SK-N-SH (cell line): Measurements from ENCODE around the gene GABRR2. TPM values are rescaled to one million over a fixed set of nuclear protein-coding genes. Genes with fewer than 3 reads are reported as not detected.
A peak's percentile ranks its signal among the peaks of the same experiment; 100 is the strongest.

ENCODE experiments used
- CTCF ChIA-PET: fragments of 300-600, 350-600 bp; formaldehyde crosslinking; extraction: SDS; loops from one replicate; lab custom pipeline; 2021; lab: Yijun Ruan, JAX
- POLR2A ChIA-PET: fragments of 350-600 bp; sonication (Branson Sonifier 250); formaldehyde crosslinking; extraction: SDS; loops from one replicate; lab custom pipeline; 2020; ENCODE audit warnings: antibody characterized with exemption, inconsistent platforms; lab: Yijun Ruan, JAX
- DNase-seq: peaks from one replicate; pipeline ENCODE4 v3.0.0; 2012
- H2AFZ ChIP-seq: fragments of 200-600 bp; sonication (generic); 2 replicates; pipeline ENCODE4 v1.8.1; 2016; ENCODE audit warnings: antibody characterized with exemption, mild to moderate bottlenecking, low read depth
- H3F3A ChIP-seq: fragments of 200-600 bp; sonication (generic); replicated peaks from 2 replicates; pipeline ENCODE3; 2016; ENCODE audit warnings: antibody characterized with exemption, mild to moderate bottlenecking; ENCODE audit not compliant: insufficient read depth
- H3K27ac ChIP-seq, 2 experiments: fragments of 200-500 bp in 1 of 2; fragments of 200-600 bp in 1 of 2; sonication (Bioruptor generic) in 1 of 2; sonication (generic), shearing (Covaris generic) in 1 of 2; 2 replicates each; pipeline versions ENCODE4 v1.5.1 to v1.6.1; 2014 to 2016; ENCODE audit warnings: low read depth in 2 of 2, inconsistent platforms in 1 of 2, low read length in 1 of 2, mild to moderate bottlenecking in 1 of 2, mixed read lengths in 1 of 2
- H3K27me3 ChIP-seq: fragments of 200-600 bp; sonication (generic), shearing (Covaris generic); 2 replicates; pipeline ENCODE4 v1.6.1; 2016; ENCODE audit warnings: mixed run types; ENCODE audit not compliant: insufficient read depth
- H3K36me3 ChIP-seq, 2 experiments: fragments of 200-500 bp in 1 of 2; fragments of 200-600 bp in 1 of 2; sonication (Bioruptor generic) in 1 of 2; sonication (generic) in 1 of 2; replicated peaks in 1 of 2; 2 replicates each; pipeline versions ENCODE3 to v1.5.1; 2014 to 2016; ENCODE audit warnings: low read length in 1 of 2, mild to moderate bottlenecking in 1 of 2; ENCODE audit not compliant: insufficient read depth in 2 of 2, control insufficient read depth in 1 of 2
- H3K4me1 ChIP-seq, 2 experiments: fragments of 200-500 bp in 1 of 2; fragments of 200-600 bp in 1 of 2; sonication (Bioruptor generic) in 1 of 2; sonication (generic), shearing (Covaris generic) in 1 of 2; 2 replicates each; pipeline versions ENCODE4 v1.5.1 to v1.6.1; 2014 to 2016; ENCODE audit warnings: low read depth in 1 of 2, low read length in 1 of 2, mixed run types in 1 of 2; ENCODE audit not compliant: insufficient read depth in 2 of 2, control insufficient read depth in 1 of 2
- H3K4me2 ChIP-seq: fragments of 200-600 bp; sonication (generic), shearing (Covaris generic); 2 replicates; pipeline ENCODE4 v1.6.1; 2017; ENCODE audit warnings: mixed run types
- H3K4me3 ChIP-seq, 2 experiments: fragments of 200-500 bp in 1 of 2; fragments of 200-600 bp in 1 of 2; sonication (Bioruptor generic) in 1 of 2; sonication (generic), shearing (Covaris generic) in 1 of 2; 2 replicates each; pipeline versions ENCODE4 v1.5.1 to v1.8.1; 2014 to 2016; ENCODE audit warnings: low read depth in 2 of 2, inconsistent platforms in 1 of 2, low read length in 1 of 2, mild to moderate bottlenecking in 1 of 2, mixed read lengths in 1 of 2, moderate library complexity in 1 of 2
- H3K79me2 ChIP-seq: fragments of 200-600 bp; sonication (generic); 2 replicates; pipeline ENCODE4 v1.8.1; 2017; ENCODE audit warnings: mild to moderate bottlenecking; ENCODE audit not compliant: insufficient read depth
- H3K9ac ChIP-seq: fragments of 200-600 bp; sonication (generic); 2 replicates; pipeline ENCODE4 v1.6.1; 2017; ENCODE audit warnings: mixed run types
- H3K9me2 ChIP-seq: fragments of 200-600 bp; sonication (generic); 2 replicates; pipeline ENCODE4 v1.6.1; 2017; ENCODE audit warnings: mixed run types
- H3K9me3 ChIP-seq: fragments of 200-600 bp; sonication (generic); 2 replicates; pipeline ENCODE4 v1.6.1; 2017; ENCODE audit warnings: mixed run types, mild to moderate bottlenecking, moderate library complexity
- H4K20me1 ChIP-seq: fragments of 200-600 bp; sonication (generic); 2 replicates; pipeline ENCODE4 v1.6.1; 2017; ENCODE audit warnings: mild to moderate bottlenecking, mixed run types; ENCODE audit not compliant: insufficient read depth
- ELF1 ChIP-seq: IDR thresholded peaks from 2 replicates; pipeline ENCODE4 v1.4.0; 2012
- EZH2phosphoT487 ChIP-seq: fragments of 200-600 bp; sonication (generic); IDR thresholded peaks from 2 replicates; pipeline ENCODE4 v1.6.1; 2017; ENCODE audit warnings: low read depth, mixed run types, mild to moderate bottlenecking, antibody characterized with exemption, moderate library complexity, borderline replicate concordance
- FOSL2 ChIP-seq: IDR thresholded peaks from 2 replicates; pipeline ENCODE4 v1.4.0; 2012; ENCODE audit warnings: low read depth, mild to moderate bottlenecking, moderate library complexity, borderline replicate concordance
- IRF3 ChIP-seq: fragments of 150-350 bp; IDR thresholded peaks from 2 replicates; pipeline ENCODE4 v1.6.1; 2016; ENCODE audit warnings: mild to moderate bottlenecking, low read depth, low read length
- MAX ChIP-seq: IDR thresholded peaks from 2 replicates; pipeline ENCODE4 v1.4.0; 2012; ENCODE audit warnings: low read depth
- NFIC ChIP-seq: IDR thresholded peaks from 2 replicates; pipeline ENCODE4 v1.4.0; 2012; ENCODE audit warnings: borderline replicate concordance
- RCOR1 ChIP-seq: fragments of 150-350 bp; IDR thresholded peaks from 2 replicates; pipeline ENCODE4 v1.6.1; 2017; ENCODE audit warnings: antibody characterized with exemption, low read length
- RXRA ChIP-seq: IDR thresholded peaks from 2 replicates; pipeline ENCODE4 v1.4.0; 2012; ENCODE audit warnings: low read depth, mild to moderate bottlenecking, borderline replicate concordance
- SMC3 ChIP-seq: IDR thresholded peaks from 2 replicates; pipeline ENCODE4 v1.6.1; 2012; ENCODE audit warnings: low read depth, low read length, improper control_type of control experiment
- WGBS: methylation state at CpG from one replicate; pipeline ENCODE4 v1.1.6; 2017; ENCODE audit warnings: low lambda C conversion rate; 5-methylcytosine and 5-hydroxymethylcytosine counted together
- polyA plus RNA-seq, 3 experiments: library from polyadenylated mRNA; depleted of rRNA; stranded (reverse); fragments of >200 nt; gene quantifications; 2 replicates each; pipeline ENCODE4 v1.2.3, GENCODE V29; 2012
- TF ChIP-seq, protein P1 (sequence below): IDR thresholded peaks from 2 replicates; pipeline ENCODE4 v1.4.0; 2012; ENCODE audit warnings: low read depth, borderline replicate concordance
- TF ChIP-seq, protein P2 (sequence below): fragments of 150-350 bp; IDR thresholded peaks from 2 replicates; pipeline ENCODE4 v1.6.1; 2017; ENCODE audit warnings: antibody characterized with exemption, low read length, low read depth, borderline replicate concordance

GABRR2 gene
- polyA plus RNA-seq, 1 of the 3 experiments (the other 2 are of a cell fraction) = 0.18 TPM

- TF ChIP-seq RXRA (no peak), IRF3 (no peak), EZH2phosphoT487 (no peak), MAX (no peak)
- TF ChIP-seq, protein P1, sequence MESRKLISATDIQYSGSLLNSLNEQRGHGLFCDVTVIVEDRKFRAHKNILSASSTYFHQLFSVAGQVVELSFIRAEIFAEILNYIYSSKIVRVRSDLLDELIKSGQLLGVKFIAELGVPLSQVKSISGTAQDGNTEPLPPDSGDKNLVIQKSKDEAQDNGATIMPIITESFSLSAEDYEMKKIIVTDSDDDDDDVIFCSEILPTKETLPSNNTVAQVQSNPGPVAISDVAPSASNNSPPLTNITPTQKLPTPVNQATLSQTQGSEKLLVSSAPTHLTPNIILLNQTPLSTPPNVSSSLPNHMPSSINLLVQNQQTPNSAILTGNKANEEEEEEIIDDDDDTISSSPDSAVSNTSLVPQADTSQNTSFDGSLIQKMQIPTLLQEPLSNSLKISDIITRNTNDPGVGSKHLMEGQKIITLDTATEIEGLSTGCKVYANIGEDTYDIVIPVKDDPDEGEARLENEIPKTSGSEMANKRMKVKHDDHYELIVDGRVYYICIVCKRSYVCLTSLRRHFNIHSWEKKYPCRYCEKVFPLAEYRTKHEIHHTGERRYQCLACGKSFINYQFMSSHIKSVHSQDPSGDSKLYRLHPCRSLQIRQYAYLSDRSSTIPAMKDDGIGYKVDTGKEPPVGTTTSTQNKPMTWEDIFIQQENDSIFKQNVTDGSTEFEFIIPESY = no peak
Measured at GRCh38 chr6:89361171-89361570, 46.1 kb upstream of the GABRR2 start (continued).

GRCh38 chr6:89360415-89360999 lies 45.4 kb upstream of the GABRR2 start:
- no peaks in the 10 kb centered on the region; a peak in 1 of 4 replicates for H3K4me1 ChIP-seq
- no peaks in the 10 kb centered on the region for H3K9me2 ChIP-seq
- H4K20me1 ChIP-seq = no peaks in the 10 kb centered on the region
- no peaks in the 10 kb centered on the region for H3K79me2 ChIP-seq
- no peaks in the 10 kb centered on the region for H3K36me3 ChIP-seq
- 70% methylated on average over 2 of the region's 2 CpGs for WGBS
- POLR2A ChIA-PET = interaction anchor here (0.9 kb wide), 1 partner anchor 15 kb away, joined by 3 read pairs; no protein-coding TSS in a partner anchor
- DNase-seq = no peak
- no peak overlapping the region for H3K4me2 ChIP-seq
- H3K9ac ChIP-seq = no peak overlapping the region
- peak overlapping the region in 1 of 2 experiments; percentile 35; a peak in 1 of 4 replicates for H3K27ac ChIP-seq
- peaks cover 9% of the 10 kb centered on the region for H3F3A ChIP-seq
- no peak for TF ChIP-seq ELF1
- TF ChIP-seq RCOR1 = no peak
- TF ChIP-seq FOSL2 = 0 out of 2 replicates have a peak, but pooled peaks have one; percentile 8
- TF ChIP-seq, protein P2, sequence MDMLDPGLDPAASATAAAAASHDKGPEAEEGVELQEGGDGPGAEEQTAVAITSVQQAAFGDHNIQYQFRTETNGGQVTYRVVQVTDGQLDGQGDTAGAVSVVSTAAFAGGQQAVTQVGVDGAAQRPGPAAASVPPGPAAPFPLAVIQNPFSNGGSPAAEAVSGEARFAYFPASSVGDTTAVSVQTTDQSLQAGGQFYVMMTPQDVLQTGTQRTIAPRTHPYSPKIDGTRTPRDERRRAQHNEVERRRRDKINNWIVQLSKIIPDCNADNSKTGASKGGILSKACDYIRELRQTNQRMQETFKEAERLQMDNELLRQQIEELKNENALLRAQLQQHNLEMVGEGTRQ = no peak
- no peak for TF ChIP-seq NFIC
- no peak for TF ChIP-seq SMC3
- no peak for TF ChIP-seq EZH2phosphoT487
- H2AFZ ChIP-seq = 0 out of 2 replicates have a peak overlapping the region, but pooled peaks have one; percentile 23
- no peak overlapping the region for H3K4me3 ChIP-seq
- H3K9me3 ChIP-seq = no peaks in the 10 kb centered on the region
- CTCF ChIA-PET = interaction anchor here (1.1 to 5.9 kb wide), 5 partner anchors 7 to 16 kb away, joined by 3 to 50 read pairs (median 3); partner anchors contain the start of gene UBE2J1
- H3K27me3 ChIP-seq = no peaks in the 10 kb centered on the region
